Measurements from ENCODE around the gene TMC1.

DNA sequence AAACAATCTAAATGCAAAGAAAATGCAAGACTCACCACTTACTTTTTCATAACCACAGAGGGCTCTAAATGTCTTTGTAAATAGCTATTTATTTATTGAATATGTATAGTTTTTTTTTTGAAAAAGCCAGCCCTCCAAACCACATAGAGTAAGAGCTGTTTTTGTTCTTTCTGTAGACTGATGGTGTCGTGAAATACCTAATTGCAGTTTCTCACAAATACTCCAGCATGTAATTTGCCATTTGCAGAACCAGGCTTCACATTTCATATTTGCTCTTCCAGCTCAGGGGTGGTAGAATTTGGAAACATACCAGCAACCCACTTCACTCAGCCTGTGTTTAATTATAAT is 159.8 kb downstream of the TMC1 start:
- TF ChIP-seq CTCF (IDR thresholded peaks at IDR 0.05; ENCODE audit: low read depth, low read length) (no peak), EZH2phosphoT487 (IDR thresholded peaks at IDR 0.05; ENCODE audit: low read depth) (no peak)

Data from OCI-LY3 (cell line).